HG03139 (cell line): ENCODE results near the gene WDR11.
A peak's percentile ranks its signal among the peaks of the same experiment; 100 is the strongest.
"Not testable (repeated sequence)": the region's sequence is repeated elsewhere in the genome, so short reads cannot be mapped to it uniquely, and the experiment has no call there.

ENCODE experiments used
- ATAC-seq: cut with Tn5 transposase; IDR thresholded peaks from one replicate; pipeline ENCODE4 v1.9.1; 2021; ENCODE audit not compliant: unreplicated experiment

Gene WDR11

DNA sequence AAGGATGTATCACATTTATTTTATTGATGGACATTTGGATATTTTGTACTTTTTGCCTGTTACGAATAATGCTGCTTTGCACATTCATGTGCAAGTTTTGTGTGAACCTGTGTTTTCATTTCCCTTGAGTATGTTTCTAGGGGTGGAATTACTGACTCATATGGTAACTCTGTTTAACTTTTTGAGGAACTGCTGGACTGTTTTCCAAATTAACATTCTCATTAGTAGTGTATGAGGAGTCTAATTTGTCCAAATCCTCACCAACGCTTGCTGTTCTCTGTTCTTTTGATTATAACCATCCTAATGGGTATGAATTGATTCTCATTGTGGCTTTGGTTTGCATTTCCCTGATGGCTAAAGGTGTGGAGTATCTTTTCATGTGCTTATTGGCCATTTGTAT is 3.2 kb downstream of the WDR11 start:
- no peak for ATAC-seq

DNA sequence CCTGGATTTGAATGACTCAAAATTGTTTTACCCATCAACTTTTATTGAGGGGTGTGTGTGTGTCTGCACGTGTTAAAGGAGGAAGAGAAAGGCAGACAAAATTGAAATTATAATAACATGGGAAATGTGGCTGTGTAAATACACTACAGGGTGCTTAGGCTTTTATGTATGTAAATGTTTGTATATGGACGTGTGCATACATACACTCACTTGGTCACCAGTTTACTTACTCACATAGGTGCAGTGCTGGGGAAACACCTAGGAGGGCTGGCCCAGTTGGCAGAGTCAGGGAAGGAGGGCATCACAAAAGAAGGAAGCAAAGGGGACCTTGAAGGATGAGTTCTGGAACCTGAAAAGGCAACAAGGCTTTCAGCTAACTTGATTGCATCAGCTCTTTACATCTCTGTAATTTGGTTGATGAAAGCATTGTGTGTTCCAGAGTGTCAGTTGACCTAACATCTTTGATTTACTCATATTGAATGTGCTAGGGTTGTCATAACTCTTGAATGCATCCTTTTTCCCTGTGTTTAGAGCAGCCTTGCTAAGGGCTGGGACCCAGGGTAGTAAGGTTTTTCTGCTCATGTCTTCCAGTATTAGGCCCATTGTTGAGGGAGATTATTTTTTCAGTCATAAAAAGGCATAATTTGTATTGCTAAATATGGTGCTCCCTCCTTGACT is 10.2 kb downstream of the WDR11 start:
- ATAC-seq = no peak

DNA sequence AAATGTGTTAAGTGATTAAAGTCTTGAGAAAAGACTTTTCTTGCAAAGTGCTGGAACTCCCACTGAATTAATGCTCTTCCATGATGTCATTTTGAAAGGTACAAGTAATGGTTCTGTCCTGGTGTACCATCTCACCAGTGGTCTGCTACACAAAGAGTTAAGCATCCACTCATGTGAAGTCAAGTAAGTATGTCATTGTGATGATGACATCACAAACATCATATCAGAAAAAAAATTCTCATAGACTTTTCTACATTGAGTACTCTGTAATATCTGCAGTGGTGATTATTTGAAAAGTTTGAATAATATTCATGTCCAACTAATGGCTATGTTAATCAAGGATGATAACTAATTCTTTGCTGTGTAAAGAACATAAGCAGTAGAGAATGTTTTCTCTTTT is 22.6 kb downstream of the WDR11 start:
- ATAC-seq = no peak

DNA sequence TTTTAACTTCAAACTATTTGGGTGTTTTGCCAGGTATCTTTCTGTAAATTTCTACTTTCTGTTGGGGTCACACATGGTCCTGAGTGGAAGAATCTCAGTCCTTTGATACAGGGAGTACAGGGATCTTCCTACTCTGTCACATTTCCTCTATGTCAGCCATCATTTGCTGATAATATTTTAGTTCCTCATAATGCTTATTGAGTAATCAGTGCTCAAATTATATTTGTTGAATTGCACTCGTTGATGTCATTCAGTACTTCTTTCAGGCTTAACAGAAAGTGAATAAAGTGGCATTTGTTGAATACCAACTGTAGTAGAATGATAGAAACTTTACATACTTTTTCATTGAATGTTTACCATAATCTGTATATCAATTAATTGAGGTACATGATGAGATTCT is 31.9 kb downstream of the WDR11 start:
- no peak for ATAC-seq

DNA sequence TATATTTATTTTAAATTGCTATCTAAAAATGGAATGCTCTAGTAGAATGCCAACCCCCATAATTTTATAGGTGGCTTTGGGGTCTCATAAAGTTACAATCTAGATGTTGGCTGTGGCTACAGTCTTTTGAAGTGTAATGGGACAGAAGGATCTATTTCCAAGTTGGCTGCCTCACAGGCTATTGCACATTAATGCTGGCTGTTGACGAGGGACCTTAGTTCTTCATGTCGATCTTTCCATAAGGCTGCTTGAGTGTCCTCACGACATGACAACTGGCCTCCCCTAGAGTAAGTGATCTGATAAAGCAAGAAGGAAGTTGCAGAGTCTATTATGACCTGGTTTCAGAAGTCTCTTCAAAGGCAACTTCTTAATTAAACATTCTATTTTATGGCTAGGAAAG is 36.3 kb downstream of the WDR11 start:
- no peak for ATAC-seq

DNA sequence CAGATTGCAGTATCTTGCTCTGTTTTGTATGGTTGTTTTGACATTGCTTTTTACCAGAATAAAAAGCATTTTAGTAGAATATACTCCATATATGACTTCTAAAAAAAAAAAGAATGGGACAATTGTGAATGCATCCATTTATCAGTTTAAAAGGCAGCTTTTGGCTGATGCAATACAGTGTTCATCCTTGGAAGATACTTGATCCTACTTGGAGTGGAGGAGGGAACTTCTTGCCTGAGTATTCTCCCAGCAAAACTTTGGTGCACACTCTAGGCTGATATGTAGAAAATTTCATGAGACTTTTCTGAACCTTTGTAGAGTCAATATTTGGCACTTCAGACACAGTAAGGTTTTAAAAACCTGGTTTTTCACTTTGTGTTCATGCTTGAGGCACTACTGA is 40.2 kb downstream of the WDR11 start:
- ATAC-seq = no peak

DNA sequence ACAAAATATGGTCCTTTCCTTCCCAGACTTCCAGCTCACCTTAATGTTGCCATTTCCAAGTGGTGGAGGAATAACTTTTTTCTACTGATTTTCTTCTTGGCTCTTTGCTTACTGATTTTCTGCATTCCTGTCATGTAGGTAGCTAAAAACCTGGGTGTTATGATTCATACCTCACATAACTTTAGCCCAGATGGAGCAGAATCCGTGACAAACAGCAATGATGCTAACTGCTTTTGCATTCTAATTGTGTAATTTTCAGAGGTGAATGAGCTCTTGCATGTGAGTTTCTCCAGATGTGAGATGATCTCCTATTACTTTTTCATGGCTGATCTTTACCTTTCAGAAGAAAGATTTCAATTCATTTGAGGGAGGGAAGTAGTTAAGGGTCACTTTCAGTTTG is 43.4 kb downstream of the WDR11 start:
- no peak for ATAC-seq

DNA sequence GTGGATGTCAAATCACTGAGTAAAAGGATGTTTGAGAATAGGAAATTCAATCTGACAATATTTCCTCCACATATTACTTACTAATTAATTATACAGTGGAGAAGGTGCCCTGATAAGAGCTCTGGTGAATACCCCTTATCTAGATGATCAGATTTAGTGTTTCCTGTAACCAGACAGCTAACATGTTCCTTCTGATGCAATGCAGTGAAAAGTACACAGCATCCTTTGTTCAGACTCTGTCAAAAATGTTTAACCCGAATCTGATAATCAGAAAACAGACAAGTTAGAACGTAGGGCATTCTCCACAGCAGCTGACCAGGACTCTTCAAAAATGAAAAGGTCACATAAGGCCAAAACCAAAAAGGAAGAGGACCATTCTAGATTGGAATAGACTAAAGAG is 46.2 kb downstream of the WDR11 start:
- ATAC-seq = no peak

DNA sequence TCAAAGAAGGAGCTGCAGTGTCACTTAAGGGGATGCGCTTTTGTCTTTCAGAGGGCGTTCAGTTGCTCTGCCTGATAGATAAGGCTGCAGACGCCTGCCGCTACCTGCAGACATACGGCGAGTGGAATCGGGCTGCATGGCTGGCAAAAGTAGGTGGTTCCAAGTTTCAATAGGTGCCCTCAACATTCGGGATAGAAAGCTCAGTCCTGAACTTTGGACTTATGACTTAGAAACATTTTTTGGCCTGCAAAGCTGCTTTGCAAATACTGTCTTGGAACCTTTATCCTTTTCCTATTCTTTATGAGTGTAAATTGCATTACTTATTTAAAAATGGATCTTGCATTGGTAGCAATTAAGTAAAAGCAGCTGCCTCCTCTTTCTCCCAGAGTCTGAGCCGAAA is 54.1 kb downstream of the WDR11 start:
- ATAC-seq = no peak

DNA sequence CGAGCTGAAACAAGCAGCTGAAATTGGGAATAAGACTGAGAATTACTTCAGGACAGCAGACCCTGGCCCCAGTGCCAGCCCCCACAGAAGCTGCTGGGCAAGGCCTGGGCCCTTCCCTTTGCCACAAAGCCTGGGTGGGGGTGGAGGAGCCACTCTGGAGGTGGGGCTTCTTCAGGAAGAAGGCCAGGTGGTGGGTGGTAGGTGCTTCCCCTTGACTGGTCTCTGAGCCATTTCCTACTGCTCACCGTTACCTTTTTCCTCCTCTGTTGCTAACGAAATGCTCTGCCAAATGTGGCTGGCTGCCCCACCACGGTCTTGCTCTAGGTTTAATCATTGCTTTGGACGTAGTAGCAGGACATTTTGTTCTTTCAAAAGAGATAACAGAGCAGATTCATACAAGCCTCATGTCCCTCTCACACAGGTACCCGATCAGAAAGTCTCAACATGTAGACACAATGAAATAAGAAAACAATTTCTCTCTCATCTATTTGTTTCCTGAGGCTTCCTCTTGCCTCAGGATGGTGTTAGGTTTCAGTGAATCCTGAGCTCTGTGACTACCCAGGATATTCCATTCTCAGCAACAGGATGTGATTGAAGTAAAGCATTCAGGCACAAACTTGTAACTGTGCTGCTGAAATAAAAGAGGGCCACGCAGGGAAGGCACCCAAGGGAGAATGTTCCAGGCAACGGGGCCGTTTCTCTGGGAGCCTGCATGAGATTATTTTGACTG is 66.5 kb downstream of the WDR11 start:
- no peak for ATAC-seq

DNA sequence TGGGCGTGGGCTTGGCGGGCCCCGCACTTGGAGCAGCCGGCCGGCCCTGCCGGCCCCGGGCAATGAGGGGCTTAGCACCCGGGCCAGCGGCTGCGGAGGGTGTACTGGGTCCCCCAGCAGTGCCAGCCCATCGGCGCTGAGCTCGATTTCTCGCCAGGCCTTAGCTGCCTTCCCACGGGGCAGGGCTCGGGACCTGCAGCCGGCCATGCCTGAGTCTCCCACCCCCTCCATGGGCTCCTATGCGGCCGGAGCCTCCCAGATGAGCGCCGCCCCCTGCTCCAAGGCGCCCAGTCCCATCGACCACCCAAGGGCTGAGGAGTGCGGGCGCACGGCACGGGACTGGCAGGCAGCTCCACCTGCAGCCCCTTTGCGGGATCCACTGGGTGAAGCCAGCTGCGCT is 72.7 kb downstream of the WDR11 start:
- not testable (repeated sequence) for ATAC-seq

DNA sequence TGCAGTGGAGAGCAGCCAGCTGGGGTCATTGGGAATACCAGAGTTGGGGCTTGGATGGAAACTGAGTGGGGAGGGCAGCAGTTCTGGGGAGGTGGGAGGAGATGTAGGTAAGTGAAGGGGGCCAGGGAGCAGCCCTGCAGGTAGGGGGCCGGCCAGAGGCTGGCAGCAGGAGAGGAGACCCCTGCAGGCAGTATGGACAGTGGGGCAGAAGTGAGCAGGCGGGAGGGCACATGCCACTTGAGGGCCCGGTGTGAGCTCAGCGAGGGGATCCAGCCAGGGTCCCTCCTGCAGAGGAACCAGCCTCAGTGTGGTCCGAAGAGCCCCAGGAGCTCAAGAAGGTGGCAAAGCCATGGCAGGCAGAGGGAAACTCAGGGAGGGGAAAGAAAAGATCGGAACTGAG is 75.4 kb downstream of the WDR11 start:
- ATAC-seq = no peak

DNA sequence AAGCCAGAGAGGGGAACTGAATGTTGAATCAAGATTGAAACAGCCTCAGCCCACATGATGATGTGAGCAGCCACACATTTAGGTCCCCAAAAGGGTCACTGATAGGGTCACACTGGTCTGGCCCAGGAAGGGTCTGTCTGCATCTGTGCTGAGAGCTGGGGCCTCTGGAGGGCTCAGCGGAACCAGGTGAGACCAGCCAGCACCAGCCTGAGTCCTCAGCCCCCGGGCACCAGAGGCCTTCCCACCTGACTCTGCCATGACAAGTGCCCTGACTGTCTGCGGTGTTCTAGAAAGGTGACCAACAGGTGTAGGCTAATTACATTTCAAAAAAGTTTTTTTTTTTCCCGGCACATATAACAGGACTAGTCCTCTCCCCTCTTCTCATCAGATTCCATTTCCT is 76.2 kb downstream of the WDR11 start:
- ATAC-seq = no peak

DNA sequence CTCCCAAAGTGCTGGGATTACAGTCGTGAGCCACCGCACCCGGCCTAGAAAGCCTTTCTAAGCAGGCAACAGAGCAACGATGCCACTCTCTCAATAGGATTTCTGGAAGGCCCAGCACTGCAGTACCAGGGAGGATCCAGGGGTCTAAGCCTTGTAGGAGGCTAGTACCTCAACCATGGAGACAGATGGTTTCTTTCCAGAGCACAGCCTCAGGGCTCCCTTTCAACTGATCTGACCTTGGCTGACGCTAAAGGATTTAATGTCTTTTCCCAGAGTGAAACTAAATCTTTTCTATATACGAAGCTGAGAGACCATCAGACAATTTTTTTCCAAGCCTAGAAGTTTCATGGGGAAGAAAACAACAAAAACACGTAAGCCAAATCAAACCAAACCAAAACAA is 78.0 kb downstream of the WDR11 start:
- no peak for ATAC-seq

DNA sequence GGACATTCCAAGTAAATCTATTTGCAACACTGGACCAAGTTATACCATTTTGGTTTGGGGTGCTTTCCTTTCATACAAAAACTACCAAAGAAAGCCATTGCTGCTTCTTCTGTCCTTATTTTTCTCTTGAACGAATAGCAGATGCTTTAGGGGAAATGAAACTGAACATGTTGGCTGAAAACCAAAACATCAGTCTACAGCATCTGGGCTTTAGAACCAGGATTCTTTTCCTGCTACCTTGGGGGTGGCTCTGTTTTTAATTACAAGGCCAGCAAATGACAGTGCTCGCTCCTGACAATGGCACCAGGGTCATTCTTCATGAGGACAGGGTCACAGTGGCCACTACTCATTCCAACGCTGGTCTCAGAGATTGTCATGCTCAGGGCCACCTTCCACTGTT is 80.3 kb downstream of the WDR11 start:
- ATAC-seq = no peak

DNA sequence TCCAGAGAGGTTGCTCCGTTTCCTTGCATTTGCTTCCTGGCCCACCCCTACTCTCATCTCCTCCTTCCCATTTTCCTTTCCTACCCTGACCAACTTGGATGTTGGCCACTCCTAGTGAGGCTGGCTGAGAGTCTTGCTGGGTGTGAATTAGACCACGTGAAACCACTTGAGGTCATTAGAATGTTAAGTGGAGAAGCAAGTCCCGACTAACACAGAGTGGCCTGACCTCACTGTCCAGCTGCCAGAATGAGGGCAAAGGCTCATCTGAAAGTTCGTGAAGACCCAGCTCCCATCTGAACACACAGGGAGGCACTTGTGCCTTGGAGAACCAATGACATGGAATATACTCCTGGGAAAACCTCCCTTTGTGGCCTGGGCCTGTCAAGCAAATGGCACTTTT is 80.8 kb downstream of the WDR11 start:
- no peak for ATAC-seq

DNA sequence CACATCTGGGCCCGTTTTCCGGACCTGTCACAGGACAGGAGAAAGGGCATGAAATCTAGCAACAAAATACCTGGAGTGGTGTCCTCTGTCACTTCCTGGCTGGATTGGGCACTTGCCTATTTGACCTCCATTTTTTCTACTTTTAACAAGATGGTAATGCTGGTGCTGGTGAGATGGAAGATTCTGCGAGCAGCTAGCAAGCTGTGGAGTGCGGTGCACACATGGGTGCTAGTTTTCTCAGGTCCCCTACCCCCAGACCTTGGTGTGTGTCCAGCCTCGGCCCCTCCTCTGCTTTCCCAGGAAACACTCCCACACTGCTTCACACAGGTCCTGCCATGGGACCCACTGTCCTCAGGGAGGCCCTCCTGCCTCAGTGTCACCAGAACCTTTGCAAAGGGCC is 87.7 kb downstream of the WDR11 start:
- ATAC-seq = no peak

DNA sequence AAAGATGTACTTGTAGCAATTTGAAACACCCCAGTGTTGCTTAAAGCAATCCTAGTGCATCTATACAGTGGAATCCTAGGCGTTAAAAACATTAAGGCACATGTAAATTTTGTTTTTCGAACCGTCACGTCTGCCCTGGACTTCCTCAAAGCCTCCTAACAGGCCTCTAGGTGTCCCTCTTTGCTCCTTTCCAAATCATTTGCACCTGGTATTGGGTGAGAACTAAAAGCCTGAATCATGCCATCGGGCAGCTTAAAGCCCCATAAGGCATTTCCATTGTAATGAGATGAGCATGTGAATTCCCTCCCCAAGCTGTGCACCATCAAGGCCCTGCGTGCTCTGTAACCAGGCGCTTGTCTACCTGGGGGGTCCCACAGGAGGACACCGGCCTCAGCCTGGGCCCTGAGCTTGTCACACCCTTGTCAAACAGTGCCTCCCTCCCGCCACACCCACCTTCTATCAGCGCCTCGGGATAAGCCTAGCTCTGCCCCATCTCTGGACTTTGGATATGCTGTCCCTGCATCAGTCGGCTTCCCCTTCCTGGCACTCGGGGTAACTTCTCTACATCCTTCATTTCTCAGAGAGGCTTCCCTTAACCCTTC is 89.2 kb downstream of the WDR11 start:
- no peak for ATAC-seq

DNA sequence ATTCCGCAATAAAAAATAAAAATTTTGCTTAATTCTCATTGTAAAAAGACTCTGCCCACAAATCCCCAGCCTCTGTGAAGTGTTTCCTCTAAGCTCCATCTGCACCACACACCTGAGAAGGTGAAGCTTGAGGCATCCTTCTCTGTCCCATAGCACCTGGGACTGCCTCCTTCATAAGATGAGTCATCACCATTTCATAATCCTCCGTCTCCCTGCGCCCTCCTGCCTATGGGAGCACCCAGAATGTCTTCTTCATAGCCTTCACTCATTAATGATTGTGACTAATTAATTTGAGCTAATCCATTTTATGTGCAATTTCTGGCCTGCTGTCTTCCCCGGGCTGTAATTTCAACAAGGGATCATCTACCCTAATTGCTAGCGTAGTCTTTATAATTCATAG is 90.3 kb downstream of the WDR11 start:
- ATAC-seq = no peak

DNA sequence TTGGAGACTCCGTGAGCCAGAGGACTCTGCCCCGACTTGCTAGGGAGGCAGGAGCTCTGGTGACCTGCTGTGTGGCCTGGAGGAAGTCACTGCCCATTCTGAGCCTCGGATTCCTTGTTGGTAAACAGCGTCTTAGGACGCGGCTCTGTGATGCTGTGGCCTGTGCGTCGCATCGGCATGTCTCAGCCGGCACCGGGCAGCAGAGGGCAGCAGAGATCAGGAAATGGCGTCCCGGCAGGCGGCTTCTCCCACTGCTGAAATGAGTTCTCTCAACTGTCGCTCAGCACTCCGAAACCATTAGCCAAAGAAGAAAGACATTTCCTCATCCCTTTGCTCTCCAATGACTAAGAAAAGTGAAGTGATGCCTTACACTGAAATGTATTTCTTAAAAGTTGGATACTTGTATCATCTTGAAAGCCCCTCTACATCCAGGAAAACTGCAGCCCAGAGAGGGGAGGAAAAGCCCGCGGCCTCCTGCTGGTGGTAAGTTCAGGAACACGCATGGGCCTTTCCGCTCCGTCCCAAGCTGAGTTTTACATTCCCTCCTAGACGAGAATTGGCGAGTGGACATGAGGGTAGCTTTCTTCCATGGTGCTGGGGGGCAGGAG is 91.7 kb downstream of the WDR11 start:
- peak; percentile 95 for ATAC-seq

DNA sequence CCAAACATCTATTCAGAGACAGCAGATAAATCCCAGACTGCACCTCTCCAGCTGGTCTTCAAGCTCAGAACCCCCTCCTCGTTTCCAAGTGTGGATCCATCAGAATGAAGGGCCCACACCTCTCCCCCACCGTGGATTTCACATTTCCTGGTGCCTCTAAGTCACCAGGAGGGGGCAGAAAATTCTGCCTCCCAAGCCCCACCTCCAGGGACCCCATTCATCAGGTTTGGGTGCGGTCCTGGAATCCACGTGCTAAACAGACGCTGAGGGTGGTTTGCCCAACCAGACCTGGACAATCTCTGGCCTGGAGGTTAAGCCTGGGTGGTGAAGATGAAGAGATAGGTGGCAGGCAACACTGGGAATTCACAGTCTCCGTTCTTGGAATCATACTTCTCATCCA is 92.4 kb downstream of the WDR11 start:
- ATAC-seq = no peak

DNA sequence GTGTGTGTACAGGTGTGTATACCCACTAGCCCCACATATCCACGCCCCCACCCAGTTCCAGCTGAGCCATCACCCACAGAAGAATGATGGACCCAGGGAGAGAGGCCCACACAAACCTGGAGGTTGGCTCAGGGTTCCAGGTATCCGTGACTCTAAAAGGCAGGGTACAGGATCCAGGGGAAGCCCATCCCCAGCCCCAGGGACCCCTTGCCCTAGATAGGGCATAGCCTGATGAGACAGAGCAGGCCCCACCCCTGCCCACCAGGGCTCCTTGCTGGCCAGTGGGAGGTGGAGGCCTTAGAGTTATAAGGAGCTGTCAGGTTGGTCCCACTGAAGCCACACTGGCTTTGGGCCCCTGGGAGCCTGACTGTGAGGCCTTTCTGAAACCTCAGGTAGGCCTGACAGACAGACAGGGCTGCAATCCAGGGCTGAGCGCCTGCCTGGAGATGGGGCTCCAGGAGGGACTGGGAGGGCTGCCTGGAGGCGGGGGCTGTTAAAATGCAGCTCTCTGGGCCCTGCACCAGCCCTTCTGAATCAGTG is 93.5 kb downstream of the WDR11 start:
- no peak for ATAC-seq
